ENCODE data around the gene MPI.

DNA sequence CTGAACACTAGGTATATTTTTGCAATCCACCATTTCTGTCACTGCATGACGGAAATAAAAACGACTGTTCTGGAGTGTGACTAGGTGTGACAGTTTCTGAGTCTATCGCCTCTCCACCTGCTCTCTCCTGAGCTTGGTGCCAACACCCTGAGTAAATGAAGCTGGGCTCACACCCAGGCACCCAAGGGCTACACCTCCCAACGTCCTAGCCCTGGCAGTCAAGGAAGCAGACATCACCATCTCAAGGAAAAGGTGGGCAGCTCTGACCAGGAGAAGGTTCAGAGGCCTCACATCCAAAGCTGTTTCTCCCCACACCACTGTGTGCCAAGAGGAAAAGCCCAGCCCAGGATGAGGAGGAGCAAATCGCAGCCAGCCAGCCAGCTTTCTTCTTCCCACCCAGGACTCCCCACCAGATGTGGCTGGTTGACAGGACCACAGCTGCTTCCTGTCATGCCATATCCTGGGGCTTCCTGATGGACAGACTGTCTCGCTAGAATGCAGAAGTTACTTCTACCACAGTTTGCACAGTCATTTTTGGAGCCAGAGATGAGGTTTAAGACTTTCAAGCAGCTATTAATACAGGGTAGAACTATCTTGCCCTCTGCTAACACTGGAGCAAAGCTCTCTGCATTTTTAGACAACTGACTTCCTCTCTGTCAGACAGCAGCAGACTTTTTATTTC lies 20.0 kb upstream of the MPI start:
- TF ChIP-seq, protein P1, sequence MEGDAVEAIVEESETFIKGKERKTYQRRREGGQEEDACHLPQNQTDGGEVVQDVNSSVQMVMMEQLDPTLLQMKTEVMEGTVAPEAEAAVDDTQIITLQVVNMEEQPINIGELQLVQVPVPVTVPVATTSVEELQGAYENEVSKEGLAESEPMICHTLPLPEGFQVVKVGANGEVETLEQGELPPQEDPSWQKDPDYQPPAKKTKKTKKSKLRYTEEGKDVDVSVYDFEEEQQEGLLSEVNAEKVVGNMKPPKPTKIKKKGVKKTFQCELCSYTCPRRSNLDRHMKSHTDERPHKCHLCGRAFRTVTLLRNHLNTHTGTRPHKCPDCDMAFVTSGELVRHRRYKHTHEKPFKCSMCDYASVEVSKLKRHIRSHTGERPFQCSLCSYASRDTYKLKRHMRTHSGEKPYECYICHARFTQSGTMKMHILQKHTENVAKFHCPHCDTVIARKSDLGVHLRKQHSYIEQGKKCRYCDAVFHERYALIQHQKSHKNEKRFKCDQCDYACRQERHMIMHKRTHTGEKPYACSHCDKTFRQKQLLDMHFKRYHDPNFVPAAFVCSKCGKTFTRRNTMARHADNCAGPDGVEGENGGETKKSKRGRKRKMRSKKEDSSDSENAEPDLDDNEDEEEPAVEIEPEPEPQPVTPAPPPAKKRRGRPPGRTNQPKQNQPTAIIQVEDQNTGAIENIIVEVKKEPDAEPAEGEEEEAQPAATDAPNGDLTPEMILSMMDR (IDR thresholded peaks at IDR 0.05), result no peak
- TF ChIP-seq POLR2A (IDR thresholded peaks at IDR 0.05), result no peak
